Stomach (tissue), 4 donors: ENCODE data around the gene PDLIM3.

ENCODE experiments used
- EP300 ChIP-seq: sonication (generic); formaldehyde crosslinking; IDR thresholded peaks from one replicate; pipeline ENCODE4 v1.6.1; 2017; ENCODE audit warnings: antibody characterized with exemption
- POLR2A ChIP-seq, 4 donors: fragments of 450-650 bp; IDR thresholded peaks; one replicate each; pipeline ENCODE4 v1.6.1; 2016; ENCODE audit warnings: antibody characterized with exemption in 4 of 4, control low read depth in 2 of 4, mild to moderate bottlenecking in 1 of 4, moderate library complexity in 1 of 4
- POLR2AphosphoS5 ChIP-seq, 3 donors: sonication (generic); formaldehyde crosslinking; IDR thresholded peaks; one replicate each; pipeline ENCODE4 v1.6.1; 2016; ENCODE audit warnings: antibody characterized with exemption in 3 of 3
- TF ChIP-seq, protein P1 (sequence below), 7 experiments: fragments of 450-650 bp in 4 of 7; fragments of 200-600 bp in 3 of 7; sonication (generic) in 3 of 7; IDR thresholded peaks; one replicate each; pipeline ENCODE4 v1.5.1; 2016 to 2019; ENCODE audit warnings: antibody characterized with exemption in 7 of 7, control low read depth in 2 of 7, mild to moderate bottlenecking in 1 of 7

DNA sequence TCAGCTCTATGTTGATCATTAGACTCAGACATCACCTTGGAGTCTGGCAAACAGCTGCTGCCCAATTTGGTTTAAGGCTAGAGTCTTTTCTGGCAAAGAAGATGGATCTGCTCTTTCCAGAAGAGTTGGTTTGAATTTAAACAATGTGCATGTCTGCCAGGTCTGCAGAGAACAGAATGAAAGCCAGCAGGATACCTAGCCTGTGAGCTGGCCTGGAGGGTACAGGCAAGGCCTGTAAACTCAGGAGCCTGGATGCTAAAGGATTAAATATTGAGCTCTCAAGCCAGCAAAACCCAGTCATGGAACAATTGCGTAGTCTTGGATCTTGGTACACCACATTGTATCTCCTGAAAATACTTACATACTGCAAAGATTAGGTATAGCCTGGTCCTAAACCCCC is 15.6 kb upstream of the PDLIM3 start:
- TF ChIP-seq POLR2A (IDR thresholded peaks at IDR 0.05), result no peak
- no peak for TF ChIP-seq POLR2AphosphoS5 (IDR thresholded peaks at IDR 0.05)
- TF ChIP-seq, protein P1, sequence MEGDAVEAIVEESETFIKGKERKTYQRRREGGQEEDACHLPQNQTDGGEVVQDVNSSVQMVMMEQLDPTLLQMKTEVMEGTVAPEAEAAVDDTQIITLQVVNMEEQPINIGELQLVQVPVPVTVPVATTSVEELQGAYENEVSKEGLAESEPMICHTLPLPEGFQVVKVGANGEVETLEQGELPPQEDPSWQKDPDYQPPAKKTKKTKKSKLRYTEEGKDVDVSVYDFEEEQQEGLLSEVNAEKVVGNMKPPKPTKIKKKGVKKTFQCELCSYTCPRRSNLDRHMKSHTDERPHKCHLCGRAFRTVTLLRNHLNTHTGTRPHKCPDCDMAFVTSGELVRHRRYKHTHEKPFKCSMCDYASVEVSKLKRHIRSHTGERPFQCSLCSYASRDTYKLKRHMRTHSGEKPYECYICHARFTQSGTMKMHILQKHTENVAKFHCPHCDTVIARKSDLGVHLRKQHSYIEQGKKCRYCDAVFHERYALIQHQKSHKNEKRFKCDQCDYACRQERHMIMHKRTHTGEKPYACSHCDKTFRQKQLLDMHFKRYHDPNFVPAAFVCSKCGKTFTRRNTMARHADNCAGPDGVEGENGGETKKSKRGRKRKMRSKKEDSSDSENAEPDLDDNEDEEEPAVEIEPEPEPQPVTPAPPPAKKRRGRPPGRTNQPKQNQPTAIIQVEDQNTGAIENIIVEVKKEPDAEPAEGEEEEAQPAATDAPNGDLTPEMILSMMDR (IDR thresholded peaks at IDR 0.05), result no peak
- no peak for TF ChIP-seq EP300
